Activated CD8-positive, alpha-beta T cell treated with anti-CD3 and anti-CD28 coated beads, Interleukin-2, amount 10 ng/mL, durations not matched to agents 7 days and 5 days (primary cell): ENCODE data around the gene ABCG8. TPM values are rescaled to one million over a fixed set of nuclear protein-coding genes. Genes with fewer than 3 reads are reported as not detected.

Source experiments
- ATAC-seq: fragments of 150-1000 bp; cut with Tn5 transposase; one replicate; pipeline ENCODE4 v1.10.0; 2021; ENCODE audit warnings: moderate library complexity
- CTCF ChIA-PET: fragments of 350-600 bp; sonication (Branson Sonifier 250); formaldehyde crosslinking; loops from one replicate; lab custom pipeline; 2021; ENCODE audit warnings: antibody characterized with exemption; lab: Charles Lee
- POLR2A ChIA-PET: fragments of 350-600 bp; sonication (Branson Sonifier 250); formaldehyde crosslinking; loops from one replicate; lab custom pipeline; 2021; ENCODE audit warnings: antibody characterized with exemption; lab: Charles Lee
- DNase-seq: peaks from one replicate; pipeline ENCODE4 v3.0.0-alpha.2; 2020
- H3K27ac Mint-ChIP-seq: one replicate; pipeline ENCODE4 v1.8.0; 2021; ENCODE audit warnings: mild to moderate bottlenecking, mixed read lengths
- H3K27me3 Mint-ChIP-seq: one replicate; pipeline ENCODE4 v1.8.0; 2021; ENCODE audit warnings: low read depth, mixed read lengths
- H3K36me3 Mint-ChIP-seq: one replicate; pipeline ENCODE4 v1.8.0; 2021; ENCODE audit warnings: low read depth, mixed read lengths
- H3K4me1 Mint-ChIP-seq: one replicate; pipeline ENCODE4 v1.8.0; 2021; ENCODE audit warnings: low read depth, mixed read lengths
- H3K4me3 Mint-ChIP-seq: one replicate; pipeline ENCODE4 v1.8.0; 2021; ENCODE audit warnings: mild to moderate bottlenecking, mixed read lengths
- H3K9me3 Mint-ChIP-seq: one replicate; pipeline ENCODE4 v1.8.0; 2022; ENCODE audit warnings: mixed read lengths; ENCODE audit not compliant: insufficient read depth
- total RNA-seq, 2 experiments: library from RNA; stranded (reverse); gene quantifications; one replicate each; pipeline ENCODE4 v1.2.3, GENCODE V29; 2021

Gene ABCG8
- total RNA-seq, 2 experiments from 2014 or later = not detected

GRCh38 chr2:43831543-43832294, 7.1 kb upstream of the ABCG8 start:
- Mint-ChIP-seq H3K36me3 (no peaks in the 10 kb centered on the region), H3K9me3 (no peaks in the 10 kb centered on the region), H3K27me3 (peaks cover 41% of the 10 kb centered on the region), H3K27ac (no peak overlapping the region), H3K4me1 (peaks cover 3% of the 10 kb centered on the region), H3K4me3 (no peak overlapping the region)
- CTCF ChIA-PET = no interaction called here
- POLR2A ChIA-PET = no interaction called here
- DNase-seq (no peak), ATAC-seq (no peak)

- H3K4me1 Mint-ChIP-seq = peaks cover 3% of the 10 kb centered on the region
- no peaks in the 10 kb centered on the region for H3K9me3 Mint-ChIP-seq
- no peak for ATAC-seq
- no peak for DNase-seq
- ChIA-PET CTCF (no interaction called here), POLR2A (no interaction called here)
- H3K4me3 Mint-ChIP-seq = no peak overlapping the region
- H3K36me3 Mint-ChIP-seq = no peaks in the 10 kb centered on the region
- H3K27ac Mint-ChIP-seq = no peak overlapping the region
- H3K27me3 Mint-ChIP-seq = peaks cover 41% of the 10 kb centered on the region
Observed at GRCh38 chr2:43832457-43832856, 6.3 kb upstream of the ABCG8 start.

GRCh38 chr2:43837033-43837432, 1.7 kb upstream of the ABCG8 start:
- ChIA-PET CTCF (no interaction called here), POLR2A (no interaction called here)
- Mint-ChIP-seq H3K4me3 (no peak overlapping the region), H3K4me1 (no peaks in the 10 kb centered on the region), H3K36me3 (no peaks in the 10 kb centered on the region), H3K27ac (no peak overlapping the region), H3K27me3 (peaks cover 21% of the 10 kb centered on the region), H3K9me3 (no peaks in the 10 kb centered on the region)
- peak; percentile 8 for DNase-seq
- ATAC-seq = no peak

- DNase-seq (peak; percentile 16), ATAC-seq (no peak)
- Mint-ChIP-seq H3K27me3 (peaks cover 15% of the 10 kb centered on the region), H3K9me3 (no peaks in the 10 kb centered on the region), H3K36me3 (no peaks in the 10 kb centered on the region), H3K4me1 (no peaks in the 10 kb centered on the region), H3K27ac (no peak overlapping the region), H3K4me3 (no peak overlapping the region)
- CTCF ChIA-PET = no interaction called here
- POLR2A ChIA-PET = no interaction called here
Observed at GRCh38 chr2:43837831-43838559, 776 bp upstream of the ABCG8 start.

GRCh38 chr2:43839776-43840564, 1.2 kb downstream of the ABCG8 start:
- ChIA-PET POLR2A (no interaction called here), CTCF (no interaction called here)
- Mint-ChIP-seq H3K4me1 (no peaks in the 10 kb centered on the region), H3K27ac (no peak overlapping the region), H3K4me3 (no peak overlapping the region), H3K36me3 (no peaks in the 10 kb centered on the region), H3K9me3 (no peaks in the 10 kb centered on the region), H3K27me3 (peaks cover 9% of the 10 kb centered on the region)
- ATAC-seq = no peak
- peak; percentile 14 for DNase-seq

- Mint-ChIP-seq H3K9me3 (no peaks in the 10 kb centered on the region), H3K4me3 (no peak overlapping the region), H3K36me3 (no peaks in the 10 kb centered on the region), H3K27me3 (peaks cover 3% of the 10 kb centered on the region), H3K27ac (no peak overlapping the region), H3K4me1 (no peaks in the 10 kb centered on the region)
- ATAC-seq (no peak), DNase-seq (no peak)
- ChIA-PET POLR2A (no interaction called here), CTCF (no interaction called here)
Observed at GRCh38 chr2:43840965-43841364, 2.2 kb downstream of the ABCG8 start.

- Mint-ChIP-seq H3K9me3 (no peaks in the 10 kb centered on the region), H3K36me3 (no peaks in the 10 kb centered on the region), H3K4me1 (no peaks in the 10 kb centered on the region), H3K27ac (no peak overlapping the region), H3K4me3 (no peak overlapping the region), H3K27me3 (peaks cover 3% of the 10 kb centered on the region)
- peak; percentile 7 for DNase-seq
- CTCF ChIA-PET = interaction anchor here (0.7 kb wide), 1 partner anchor 102 kb away, joined by 4 read pairs; no protein-coding TSS in a partner anchor
- ATAC-seq = no peak
- POLR2A ChIA-PET = interaction anchor here (0.6 kb wide), 1 partner anchor 47 kb away, joined by 3 read pairs; no protein-coding TSS in a partner anchor
Observed at GRCh38 chr2:43841949-43842865, 3.4 kb downstream of the ABCG8 start.

- H3K9me3 Mint-ChIP-seq = no peaks in the 10 kb centered on the region
- no peak for DNase-seq
- H3K4me3 Mint-ChIP-seq = no peak overlapping the region
- H3K36me3 Mint-ChIP-seq = no peaks in the 10 kb centered on the region
- peaks cover 3% of the 10 kb centered on the region for H3K27me3 Mint-ChIP-seq
- ChIA-PET CTCF (no interaction called here), POLR2A (no interaction called here)
- H3K4me1 Mint-ChIP-seq = no peaks in the 10 kb centered on the region
- H3K27ac Mint-ChIP-seq = no peak overlapping the region
- no peak for ATAC-seq
Observed at GRCh38 chr2:43842866-43843226, 4.1 kb downstream of the ABCG8 start.

GRCh38 chr2:43845181-43845580, 6.4 kb downstream of the ABCG8 start:
- no peak overlapping the region for H3K4me3 Mint-ChIP-seq
- DNase-seq (no peak), ATAC-seq (no peak)
- POLR2A ChIA-PET = no interaction called here
- H3K27ac Mint-ChIP-seq = no peak overlapping the region
- no peaks in the 10 kb centered on the region for H3K9me3 Mint-ChIP-seq
- H3K4me1 Mint-ChIP-seq = no peaks in the 10 kb centered on the region
- H3K27me3 Mint-ChIP-seq = peaks cover 3% of the 10 kb centered on the region
- H3K36me3 Mint-ChIP-seq = no peaks in the 10 kb centered on the region
- CTCF ChIA-PET = no interaction called here

GRCh38 chr2:43846140-43846793, 7.5 kb downstream of the ABCG8 start:
- H3K9me3 Mint-ChIP-seq = no peaks in the 10 kb centered on the region
- no peak for DNase-seq
- H3K4me3 Mint-ChIP-seq = no peak overlapping the region
- H3K27me3 Mint-ChIP-seq = peaks cover 3% of the 10 kb centered on the region
- no peak overlapping the region for H3K27ac Mint-ChIP-seq
- no peak for ATAC-seq
- POLR2A ChIA-PET = no interaction called here
- no peaks in the 10 kb centered on the region for H3K36me3 Mint-ChIP-seq
- no peaks in the 10 kb centered on the region for H3K4me1 Mint-ChIP-seq
- CTCF ChIA-PET = interaction anchor here (0.8 kb wide), 1 partner anchor 8 kb away, joined by 3 read pairs; no protein-coding TSS in a partner anchor

GRCh38 chr2:43848214-43848613, 9.4 kb downstream of the ABCG8 start:
- H3K36me3 Mint-ChIP-seq = no peaks in the 10 kb centered on the region
- peak; percentile 4 for DNase-seq

More at GRCh38 chr2:43848214-43848613, 9.4 kb downstream of the ABCG8 start:
- CTCF ChIA-PET = no interaction called here
- POLR2A ChIA-PET = no interaction called here
- no peaks in the 10 kb centered on the region for H3K4me1 Mint-ChIP-seq
- H3K9me3 Mint-ChIP-seq = no peaks in the 10 kb centered on the region
- no peak overlapping the region for H3K4me3 Mint-ChIP-seq
- peaks cover 3% of the 10 kb centered on the region for H3K27me3 Mint-ChIP-seq
- ATAC-seq = no peak
- no peak overlapping the region for H3K27ac Mint-ChIP-seq
